ENCODE results near the gene INHA.

Gene INHA

GRCh38 chr2:219573166-219573565 is 1.1 kb downstream of the INHA start:
- FAIRE-seq (no peak), DNase-seq (ENCODE audit: low spot score) (no peak)

- FAIRE-seq: no peak
- no peak for DNase-seq (ENCODE audit: low spot score)
Measured at GRCh38 chr2:219574484-219575311, 2.6 kb downstream of the INHA start.

- FAIRE-seq (no peak), DNase-seq (ENCODE audit: low spot score) (no peak)
Measured at GRCh38 chr2:219575566-219576504, 3.7 kb downstream of the INHA start.

GRCh38 chr2:219576505-219577388 is 4.6 kb downstream of the INHA start:
- no peak for DNase-seq (ENCODE audit: low spot score)
- no peak for FAIRE-seq

GRCh38 chr2:219578811-219579613 is 6.9 kb downstream of the INHA start:
- DNase-seq (ENCODE audit: low spot score): no peak
- no peak for FAIRE-seq

- DNase-seq (ENCODE audit: low spot score) (no peak), FAIRE-seq (no peak)
Measured at GRCh38 chr2:219581346-219581745, 9.2 kb downstream of the INHA start.

- FAIRE-seq (no peak), DNase-seq (ENCODE audit: low spot score) (no peak)
Measured at GRCh38 chr2:219591091-219591490, 19.0 kb downstream of the INHA start.

- FAIRE-seq (no peak), DNase-seq (ENCODE audit: low spot score) (no peak)
Measured at GRCh38 chr2:219592736-219593135, 20.6 kb downstream of the INHA start.

GRCh38 chr2:219593154-219593553 is 21.0 kb downstream of the INHA start:
- FAIRE-seq: no peak

GRCh38 chr2:219595256-219595655 is 23.1 kb downstream of the INHA start:
- DNase-seq (ENCODE audit: low spot score) (no peak), FAIRE-seq (no peak)

More at GRCh38 chr2:219593154-219593553, 21.0 kb downstream of the INHA start:
- DNase-seq (ENCODE audit: low spot score): no peak

GRCh38 chr2:219596954-219597551 is 24.9 kb downstream of the INHA start:
- DNase-seq (ENCODE audit: low spot score) (peak; percentile 4), FAIRE-seq (no peak)

GRCh38 chr2:219597552-219598307 is 25.6 kb downstream of the INHA start, which contains the start of gene STK11IP:
Gene STK11IP, plus strand, starts transcription at chr2:219597857. Its CDS starts 263 bp downstream, at chr2:219598120.
- peak; percentile 91 for DNase-seq (ENCODE audit: low spot score)
- peak; percentile 85 for FAIRE-seq

GRCh38 chr2:219598308-219599078 is 26.4 kb downstream of the INHA start:
- no peak for DNase-seq (ENCODE audit: low spot score)

GRCh38 chr2:219603771-219604170 is 31.7 kb downstream of the INHA start:
- FAIRE-seq (no peak), DNase-seq (ENCODE audit: low spot score) (no peak)

More at GRCh38 chr2:219598308-219599078, 26.4 kb downstream of the INHA start:
- FAIRE-seq: no peak

- DNase-seq (ENCODE audit: low spot score): no peak
- no peak for FAIRE-seq
Measured at GRCh38 chr2:219605607-219605954, 33.5 kb downstream of the INHA start.

- DNase-seq (ENCODE audit: low spot score) (no peak), FAIRE-seq (no peak)
Measured at GRCh38 chr2:219607931-219608330, 35.8 kb downstream of the INHA start.

- DNase-seq (ENCODE audit: low spot score): no peak
- no peak for FAIRE-seq
Measured at GRCh38 chr2:219608399-219608964, 36.4 kb downstream of the INHA start.

- DNase-seq (ENCODE audit: low spot score) (no peak), FAIRE-seq (no peak)
Measured at GRCh38 chr2:219609149-219609750, 37.1 kb downstream of the INHA start.
